ENCODE measurements around the gene STPG2. TPM values are rescaled to one million over a fixed set of nuclear protein-coding genes. Genes with fewer than 3 reads are reported as not detected.

STPG2 gene
- total and polyA plus RNA-seq, 2 of the 8 experiments (the other 6 are each of a cell fraction or from before 2014, with no cell fraction given), result 0.03 TPM; not detected in 1

DNA sequence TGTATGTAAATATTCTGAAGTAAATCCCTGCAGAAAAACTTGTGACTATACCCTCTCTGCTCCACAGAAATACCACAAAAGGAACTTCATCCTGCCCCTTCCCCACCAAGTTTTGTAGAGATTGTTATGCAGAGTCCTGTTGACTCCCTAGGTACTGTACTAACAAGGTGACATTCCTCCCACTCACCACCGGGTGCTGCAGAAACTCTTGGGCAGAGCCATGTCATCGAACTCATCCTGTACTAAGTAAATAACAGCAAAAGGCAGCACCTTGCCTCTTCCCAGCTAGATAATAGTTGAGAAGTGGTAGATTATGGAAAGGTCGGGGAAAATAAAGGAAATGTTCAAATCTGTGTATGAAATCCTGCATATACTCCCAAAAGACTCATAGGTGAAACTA is 233.3 kb downstream of the STPG2 start (continued):
- TF ChIP-seq, protein P1, sequence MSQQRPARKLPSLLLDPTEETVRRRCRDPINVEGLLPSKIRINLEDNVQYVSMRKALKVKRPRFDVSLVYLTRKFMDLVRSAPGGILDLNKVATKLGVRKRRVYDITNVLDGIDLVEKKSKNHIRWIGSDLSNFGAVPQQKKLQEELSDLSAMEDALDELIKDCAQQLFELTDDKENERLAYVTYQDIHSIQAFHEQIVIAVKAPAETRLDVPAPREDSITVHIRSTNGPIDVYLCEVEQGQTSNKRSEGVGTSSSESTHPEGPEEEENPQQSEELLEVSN (IDR thresholded peaks at IDR 0.05), result no peak

Measured in H1 (cell line).